SU-DHL-6 (cell line): ENCODE results near the gene SIX5.

Experiments
- EZH2phosphoT487 ChIP-seq: fragments of 200-600 bp; sonication (generic), shearing (Covaris generic); conservative IDR thresholded peaks from 2 replicates; pipeline ENCODE4 v1.6.1; 2018; ENCODE audit warnings: mild to moderate bottlenecking, antibody characterized with exemption, low read length, moderate library complexity, mixed read lengths
- TF ChIP-seq, protein P1 (sequence below): fragments of 200-600 bp; sonication (generic); IDR thresholded peaks from one replicate; pipeline ENCODE4 v1.5.1; 2017; ENCODE audit warnings: antibody characterized with exemption, mild to moderate bottlenecking, low read length, moderate library complexity; ENCODE audit not compliant: insufficient read depth, poor library complexity, severe bottlenecking

DNA sequence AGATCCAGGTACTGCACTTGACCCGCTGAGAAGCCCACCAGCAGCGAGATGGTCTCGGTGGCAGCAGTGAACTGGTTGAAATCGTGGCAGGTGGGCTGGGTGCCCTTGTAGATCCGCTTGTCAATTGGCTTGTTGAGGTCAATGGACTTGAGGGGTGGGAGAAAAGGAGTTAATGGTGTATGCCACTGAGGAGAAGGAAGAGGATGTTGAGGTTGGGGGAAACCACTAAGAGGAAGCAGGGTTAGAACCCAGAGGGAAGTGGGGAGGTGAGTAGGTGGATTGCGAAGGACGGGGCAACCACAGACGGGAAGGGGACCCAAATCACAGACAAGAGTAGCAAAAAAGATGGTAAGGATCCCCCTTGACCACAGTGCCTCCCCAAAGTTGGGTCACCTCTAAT is 21.9 kb upstream of the SIX5 start:
- TF ChIP-seq, protein P1, sequence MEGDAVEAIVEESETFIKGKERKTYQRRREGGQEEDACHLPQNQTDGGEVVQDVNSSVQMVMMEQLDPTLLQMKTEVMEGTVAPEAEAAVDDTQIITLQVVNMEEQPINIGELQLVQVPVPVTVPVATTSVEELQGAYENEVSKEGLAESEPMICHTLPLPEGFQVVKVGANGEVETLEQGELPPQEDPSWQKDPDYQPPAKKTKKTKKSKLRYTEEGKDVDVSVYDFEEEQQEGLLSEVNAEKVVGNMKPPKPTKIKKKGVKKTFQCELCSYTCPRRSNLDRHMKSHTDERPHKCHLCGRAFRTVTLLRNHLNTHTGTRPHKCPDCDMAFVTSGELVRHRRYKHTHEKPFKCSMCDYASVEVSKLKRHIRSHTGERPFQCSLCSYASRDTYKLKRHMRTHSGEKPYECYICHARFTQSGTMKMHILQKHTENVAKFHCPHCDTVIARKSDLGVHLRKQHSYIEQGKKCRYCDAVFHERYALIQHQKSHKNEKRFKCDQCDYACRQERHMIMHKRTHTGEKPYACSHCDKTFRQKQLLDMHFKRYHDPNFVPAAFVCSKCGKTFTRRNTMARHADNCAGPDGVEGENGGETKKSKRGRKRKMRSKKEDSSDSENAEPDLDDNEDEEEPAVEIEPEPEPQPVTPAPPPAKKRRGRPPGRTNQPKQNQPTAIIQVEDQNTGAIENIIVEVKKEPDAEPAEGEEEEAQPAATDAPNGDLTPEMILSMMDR: no peak
- TF ChIP-seq EZH2phosphoT487: no peak
